ENCODE results near the gene MGAT5. TPM values are rescaled to one million over a fixed set of nuclear protein-coding genes. Genes with fewer than 3 reads are reported as not detected.

Gene MGAT5
- total RNA-seq, 4 donors from 2014 or later = 16.3 to 37.8 (median 32.5) TPM

DNA sequence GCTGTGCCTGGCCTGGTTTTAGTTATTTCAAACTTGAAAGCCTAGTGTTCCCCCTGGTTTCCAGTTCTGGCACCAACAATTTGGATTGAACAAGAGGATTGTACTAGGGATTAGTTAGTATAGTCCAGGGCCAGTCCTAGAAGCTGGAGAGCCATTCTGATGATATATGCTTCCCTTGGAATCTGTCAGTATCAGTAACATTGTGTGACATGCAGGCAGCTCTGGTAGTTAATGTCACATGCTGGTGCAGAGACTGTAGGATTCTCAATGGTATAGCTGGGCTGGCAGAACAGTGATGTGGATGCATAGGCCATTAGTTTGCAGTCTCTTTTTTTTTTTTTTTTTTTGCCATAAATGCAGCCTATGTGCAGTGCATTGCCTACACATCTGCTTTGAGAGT is 3.6 kb downstream of the MGAT5 start:
- H3K4me3 ChIP-seq (ENCODE audit: low read depth, poor library complexity, severe bottlenecking) = no peak overlapping the region
- DNase-seq (ENCODE audit: low spot score in 2 of 2) = no peak
- no peak for TF ChIP-seq POLR2A (IDR thresholded peaks at IDR 0.05)
- TF ChIP-seq, protein P1, sequence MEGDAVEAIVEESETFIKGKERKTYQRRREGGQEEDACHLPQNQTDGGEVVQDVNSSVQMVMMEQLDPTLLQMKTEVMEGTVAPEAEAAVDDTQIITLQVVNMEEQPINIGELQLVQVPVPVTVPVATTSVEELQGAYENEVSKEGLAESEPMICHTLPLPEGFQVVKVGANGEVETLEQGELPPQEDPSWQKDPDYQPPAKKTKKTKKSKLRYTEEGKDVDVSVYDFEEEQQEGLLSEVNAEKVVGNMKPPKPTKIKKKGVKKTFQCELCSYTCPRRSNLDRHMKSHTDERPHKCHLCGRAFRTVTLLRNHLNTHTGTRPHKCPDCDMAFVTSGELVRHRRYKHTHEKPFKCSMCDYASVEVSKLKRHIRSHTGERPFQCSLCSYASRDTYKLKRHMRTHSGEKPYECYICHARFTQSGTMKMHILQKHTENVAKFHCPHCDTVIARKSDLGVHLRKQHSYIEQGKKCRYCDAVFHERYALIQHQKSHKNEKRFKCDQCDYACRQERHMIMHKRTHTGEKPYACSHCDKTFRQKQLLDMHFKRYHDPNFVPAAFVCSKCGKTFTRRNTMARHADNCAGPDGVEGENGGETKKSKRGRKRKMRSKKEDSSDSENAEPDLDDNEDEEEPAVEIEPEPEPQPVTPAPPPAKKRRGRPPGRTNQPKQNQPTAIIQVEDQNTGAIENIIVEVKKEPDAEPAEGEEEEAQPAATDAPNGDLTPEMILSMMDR (IDR thresholded peaks at IDR 0.05) = no peak

DNA sequence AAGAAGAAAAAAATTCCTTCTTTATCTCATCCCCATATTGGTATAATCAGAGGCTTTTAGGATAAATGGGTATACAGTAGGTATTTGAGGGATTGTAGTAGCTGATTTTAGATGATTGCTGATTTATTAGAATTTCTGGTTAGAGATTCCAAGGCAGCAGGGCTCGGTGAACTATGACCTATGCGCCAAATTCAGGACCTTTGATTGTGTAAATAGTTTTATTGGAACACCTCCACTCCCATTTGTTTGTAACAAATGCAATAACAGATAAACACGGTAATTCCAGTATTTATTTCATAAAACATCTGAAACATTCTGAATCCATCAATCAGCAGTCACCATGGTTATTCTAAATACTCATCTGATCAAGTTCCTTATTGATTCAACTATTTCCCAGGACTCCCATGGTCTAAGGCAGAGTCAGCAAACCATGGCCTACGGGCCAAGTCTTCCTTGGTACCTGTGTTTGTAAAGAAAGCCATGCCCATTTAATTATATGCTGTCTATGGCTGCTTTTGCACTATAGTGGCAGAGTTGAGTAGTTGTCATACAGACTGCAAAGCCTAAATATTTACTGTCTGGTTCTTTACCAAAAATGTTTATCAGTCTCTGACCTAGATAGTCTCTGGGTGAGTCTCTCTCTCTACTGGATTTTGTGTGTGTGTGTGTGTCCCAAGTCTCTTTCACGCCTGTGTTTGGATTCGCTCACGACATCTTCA is 4.3 kb downstream of the MGAT5 start:
- 85 to 92% methylated on average over 7 of the region's 7 CpGs for WGBS, 2 donors
- H3K4me3 ChIP-seq (ENCODE audit: low read depth, poor library complexity, severe bottlenecking) = no peak overlapping the region
- TF ChIP-seq POLR2A (IDR thresholded peaks at IDR 0.05) = no peak
- TF ChIP-seq, protein P1 (IDR thresholded peaks at IDR 0.05) = no peak
- intact Hi-C loops (cut with DNase I; ENCODE audit: low total_unique reads) = no loop called here
- DNase-seq (ENCODE audit: low spot score in 2 of 2) = no peak

More for the DNA sequence above, 3.6 kb downstream of the MGAT5 start:
- intact Hi-C loops (cut with DNase I; ENCODE audit: low total_unique reads) = no loop called here

DNA sequence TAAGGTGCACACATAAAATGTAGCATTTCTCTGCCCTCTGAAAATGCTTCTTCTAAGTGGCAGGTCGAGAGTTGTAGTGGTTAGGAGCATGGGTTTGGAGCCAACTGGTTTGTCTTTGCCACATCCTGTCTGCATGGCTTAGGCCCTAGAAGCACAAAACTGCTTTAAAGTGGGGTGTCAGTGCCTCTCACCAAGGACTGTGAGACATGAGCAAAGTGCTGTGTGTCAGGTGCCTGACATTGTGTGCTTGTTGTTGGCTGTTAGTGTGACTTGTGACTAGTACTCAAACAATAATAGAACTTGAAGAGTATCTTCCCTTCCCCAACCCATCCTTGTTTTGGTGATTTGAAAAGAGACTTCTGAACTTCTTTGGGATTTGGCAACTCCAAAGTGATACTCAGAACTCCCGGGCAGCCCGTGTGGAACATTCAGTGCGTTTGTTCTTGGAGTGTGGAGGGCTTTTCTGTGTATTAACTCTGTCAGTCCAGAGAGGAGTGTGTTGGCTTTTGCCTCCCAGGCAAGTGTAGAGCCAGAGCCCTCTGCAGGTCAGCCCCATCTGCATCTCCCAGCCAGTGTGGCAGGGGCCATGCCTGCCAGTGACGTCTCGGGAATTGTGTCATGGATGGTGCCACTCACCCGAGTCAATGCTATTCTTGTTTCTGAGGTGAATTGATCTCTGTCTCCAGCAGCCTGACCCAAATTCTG is 5.0 kb downstream of the MGAT5 start:
- intact Hi-C loops (cut with DNase I; ENCODE audit: low total_unique reads) = no loop called here
- no peak for TF ChIP-seq POLR2A (IDR thresholded peaks at IDR 0.05)
- TF ChIP-seq, protein P1 (IDR thresholded peaks at IDR 0.05) = no peak
- no peak overlapping the region for H3K4me3 ChIP-seq (ENCODE audit: low read depth, poor library complexity, severe bottlenecking)
- WGBS, 2 donors = 71 to 74% methylated on average over 7 of the region's 7 CpGs
- DNase-seq (ENCODE audit: low spot score in 2 of 2) = no peak

DNA sequence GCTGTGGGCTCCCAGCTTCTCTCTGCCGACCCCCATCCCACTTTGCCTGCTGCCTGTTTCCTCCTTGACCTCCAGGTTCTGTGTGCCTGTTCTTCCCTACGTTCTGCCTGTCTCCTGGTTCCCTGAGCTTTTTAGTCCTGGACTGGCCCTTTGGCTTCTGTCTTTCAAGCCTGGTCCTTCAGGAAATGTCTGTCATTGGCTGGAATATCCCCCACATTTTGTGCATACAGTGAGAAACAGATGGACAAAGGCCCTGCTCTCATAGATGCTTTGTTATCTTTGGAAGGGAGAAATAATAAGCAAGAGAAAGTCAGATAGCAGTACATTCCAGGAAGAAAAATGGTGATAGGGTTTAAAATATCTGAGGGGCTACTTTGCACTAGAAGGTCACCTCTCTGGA is 5.7 kb downstream of the MGAT5 start:
- intact Hi-C loops (cut with DNase I; ENCODE audit: low total_unique reads) = no loop called here
- no peak overlapping the region for H3K4me3 ChIP-seq (ENCODE audit: low read depth, poor library complexity, severe bottlenecking)
- no peak for TF ChIP-seq POLR2A (IDR thresholded peaks at IDR 0.05)
- TF ChIP-seq, protein P1 (IDR thresholded peaks at IDR 0.05) = no peak
- DNase-seq (ENCODE audit: low spot score in 2 of 2) = no peak
- WGBS, 2 donors = 78 to 96% methylated on average over 2 of the region's 2 CpGs

GRCh38 chr2:134259994-134260393 is 6.1 kb downstream of the MGAT5 start:
- WGBS, 2 donors = 87 to 88% methylated on average over 8 of the region's 8 CpGs
- no peak for DNase-seq (ENCODE audit: low spot score in 2 of 2)
- TF ChIP-seq POLR2A (IDR thresholded peaks at IDR 0.05) = no peak
- TF ChIP-seq, protein P1 (IDR thresholded peaks at IDR 0.05) = no peak
- no peak overlapping the region for H3K4me3 ChIP-seq (ENCODE audit: low read depth, poor library complexity, severe bottlenecking)
- intact Hi-C loops (cut with DNase I; ENCODE audit: low total_unique reads) = no loop called here
